Measurements from ENCODE around the gene MTUS2.

MTUS2 gene

DNA sequence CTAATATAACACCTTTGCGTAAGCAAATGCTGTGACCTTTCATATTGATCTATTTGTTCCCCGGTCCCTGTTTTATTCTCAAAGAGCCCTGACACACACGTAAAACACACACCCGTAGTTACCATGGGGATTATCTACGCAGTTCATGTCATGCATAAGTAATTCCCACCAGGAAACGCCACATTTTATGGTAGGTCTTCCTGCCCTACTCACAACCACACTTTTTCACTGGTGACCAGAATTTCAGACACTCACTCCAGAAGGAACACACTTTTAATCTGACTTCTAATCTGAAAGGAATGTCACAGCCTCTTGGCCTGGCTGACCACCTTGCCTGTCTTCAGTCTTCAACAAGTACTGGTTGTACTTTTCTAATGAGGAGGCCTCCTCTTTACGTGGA, 728.6 kb downstream of the MTUS2 start:
- DNase-seq (ENCODE audit: low spot score), result no peak

DNA sequence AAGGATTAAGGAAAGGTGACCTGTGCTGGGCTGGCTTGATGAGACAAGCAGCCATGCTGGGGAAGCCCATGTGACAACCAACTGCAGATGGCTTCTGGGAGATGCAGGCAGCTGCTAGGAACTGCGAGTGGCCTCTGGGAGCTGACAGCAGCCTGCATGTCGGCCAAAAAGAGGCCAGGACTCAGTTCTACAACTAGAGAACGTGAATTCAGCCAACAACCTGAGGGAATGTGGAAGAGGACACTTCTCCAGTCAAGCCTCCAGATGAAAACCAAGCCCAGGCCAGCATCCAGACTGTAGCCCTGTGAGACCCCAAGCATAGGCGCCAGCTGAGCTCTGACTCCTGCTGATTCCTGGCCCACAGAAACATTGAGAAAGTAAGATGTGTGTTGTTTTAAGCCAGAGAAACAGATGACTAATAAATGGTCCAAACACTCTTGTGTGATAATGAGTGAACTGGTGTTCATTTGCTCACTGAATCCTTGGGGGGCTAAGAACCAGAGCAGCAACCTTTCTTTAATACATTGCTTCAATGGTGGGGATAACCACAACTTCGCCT, 730.4 kb downstream of the MTUS2 start:
- DNase-seq (ENCODE audit: low spot score), result no peak

DNA sequence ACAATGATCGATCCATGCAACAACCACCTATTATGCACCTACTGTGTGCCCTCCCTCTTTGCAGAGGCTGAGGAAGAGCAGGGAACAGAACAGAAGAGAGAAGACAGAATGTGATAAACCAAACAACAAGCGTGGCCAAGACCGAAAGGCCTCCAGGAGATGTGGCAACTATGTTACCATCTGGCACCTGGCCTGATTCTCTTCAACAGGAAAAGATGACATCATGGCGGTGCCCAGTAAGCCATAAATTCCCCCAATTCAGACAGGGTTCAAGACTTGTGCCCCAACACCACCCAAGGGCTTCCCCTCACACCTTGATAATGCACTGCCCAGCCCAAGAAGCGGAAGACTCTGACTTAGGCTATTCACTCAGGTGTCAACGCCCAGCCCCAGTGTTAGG, 731.1 kb downstream of the MTUS2 start:
- no peak for DNase-seq (ENCODE audit: low spot score)
